Measurements from ENCODE around the gene CDKAL1. TPM values are rescaled to one million over a fixed set of nuclear protein-coding genes. Genes with fewer than 3 reads are reported as not detected.
"Not testable (repeated sequence)": the region's sequence is repeated elsewhere in the genome, so short reads cannot be mapped to it uniquely, and the experiment has no call there.

The CDKAL1 gene
- total RNA-seq, 4 donors from 2014 or later: 24.7 to 32.8 (median 29.8) TPM

GRCh38 chr6:21050935-21051334, 516.7 kb downstream of the CDKAL1 start:
- intact Hi-C loops (cut with DNase I): no loop called here
- no peak for TF ChIP-seq POLR2A (IDR thresholded peaks at IDR 0.05)
- H3K27ac ChIP-seq: no peak overlapping the region
- peaks cover 0 to 9% of the 10 kb centered on the region in 2 donors for H3K4me1 ChIP-seq
- H3K27me3 ChIP-seq: no peaks in the 10 kb centered on the region
- H3K4me3 ChIP-seq (replicated peaks in 1 of 3): no peak overlapping the region
- H3K36me3 ChIP-seq: no peaks in the 10 kb centered on the region
- WGBS, 2 donors: 39 to 53% methylated on average over 2 of the region's 2 CpGs
- no peaks in the 10 kb centered on the region for H3K9me3 ChIP-seq
- DNase-seq: no peak

DNA sequence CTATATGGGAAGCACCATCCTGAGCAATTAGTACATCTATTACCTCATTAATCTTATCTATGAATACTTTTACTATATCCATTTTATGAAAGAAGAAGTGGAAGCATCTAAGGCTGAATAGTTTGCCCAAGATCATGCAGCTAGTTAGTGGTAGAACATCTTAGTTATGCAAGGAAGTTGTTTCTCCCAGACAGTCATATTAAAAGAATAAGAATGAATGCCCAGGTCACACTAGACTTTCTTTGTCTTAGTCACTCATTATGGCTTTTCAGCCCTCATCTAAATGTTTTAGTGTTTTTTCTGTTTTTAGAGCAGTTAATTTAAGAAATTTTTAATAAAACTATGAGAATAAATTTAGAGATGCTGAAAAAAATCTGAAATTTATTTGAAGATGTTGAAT, 517.5 kb downstream of the CDKAL1 start:
- Histone ChIP-seq H3K27ac (no peak overlapping the region), H3K36me3 (no peaks in the 10 kb centered on the region), H3K4me3 (replicated peaks in 1 of 3) (no peak overlapping the region), H3K4me1 (peaks cover 0 to under 1% of the 10 kb centered on the region in 2 donors), H3K9me3 (no peaks in the 10 kb centered on the region), H3K27me3 (no peaks in the 10 kb centered on the region)
- no peak for TF ChIP-seq POLR2A (IDR thresholded peaks at IDR 0.05)
- TF ChIP-seq, protein P1, sequence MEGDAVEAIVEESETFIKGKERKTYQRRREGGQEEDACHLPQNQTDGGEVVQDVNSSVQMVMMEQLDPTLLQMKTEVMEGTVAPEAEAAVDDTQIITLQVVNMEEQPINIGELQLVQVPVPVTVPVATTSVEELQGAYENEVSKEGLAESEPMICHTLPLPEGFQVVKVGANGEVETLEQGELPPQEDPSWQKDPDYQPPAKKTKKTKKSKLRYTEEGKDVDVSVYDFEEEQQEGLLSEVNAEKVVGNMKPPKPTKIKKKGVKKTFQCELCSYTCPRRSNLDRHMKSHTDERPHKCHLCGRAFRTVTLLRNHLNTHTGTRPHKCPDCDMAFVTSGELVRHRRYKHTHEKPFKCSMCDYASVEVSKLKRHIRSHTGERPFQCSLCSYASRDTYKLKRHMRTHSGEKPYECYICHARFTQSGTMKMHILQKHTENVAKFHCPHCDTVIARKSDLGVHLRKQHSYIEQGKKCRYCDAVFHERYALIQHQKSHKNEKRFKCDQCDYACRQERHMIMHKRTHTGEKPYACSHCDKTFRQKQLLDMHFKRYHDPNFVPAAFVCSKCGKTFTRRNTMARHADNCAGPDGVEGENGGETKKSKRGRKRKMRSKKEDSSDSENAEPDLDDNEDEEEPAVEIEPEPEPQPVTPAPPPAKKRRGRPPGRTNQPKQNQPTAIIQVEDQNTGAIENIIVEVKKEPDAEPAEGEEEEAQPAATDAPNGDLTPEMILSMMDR (IDR thresholded peaks at IDR 0.05): no peak
- intact Hi-C loops (cut with DNase I): no loop called here
- no peak for DNase-seq

DNA sequence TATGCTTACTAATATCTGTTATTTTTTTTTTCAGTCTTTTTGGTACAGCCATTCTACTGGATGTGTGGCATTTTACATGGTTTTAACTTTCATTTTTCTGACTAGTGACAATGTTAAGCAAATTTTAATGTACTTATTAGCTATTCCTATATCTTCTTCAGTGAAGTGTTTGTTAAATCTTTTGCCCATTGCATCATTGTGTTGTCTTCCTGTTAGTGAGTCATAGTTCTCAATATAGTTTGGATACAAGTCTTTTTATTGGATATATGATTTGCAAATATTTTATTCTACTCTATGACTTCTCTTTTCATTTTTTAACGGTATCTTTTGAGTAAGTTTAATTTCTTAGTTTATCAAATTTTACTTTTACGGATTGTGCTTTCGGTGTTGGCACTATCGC, 519.4 kb downstream of the CDKAL1 start:
- Histone ChIP-seq H3K27me3 (no peaks in the 10 kb centered on the region), H3K27ac (no peak overlapping the region), H3K9me3 (no peaks in the 10 kb centered on the region), H3K4me3 (replicated peaks in 1 of 3) (no peak overlapping the region), H3K4me1 (no peaks in the 10 kb centered on the region), H3K36me3 (no peaks in the 10 kb centered on the region)
- intact Hi-C loops (cut with DNase I): no loop called here
- no peak for DNase-seq
- WGBS, 2 donors: 81 to 97% methylated on average over 4 of the region's 4 CpGs
- TF ChIP-seq, protein P1 (IDR thresholded peaks at IDR 0.05): no peak
- no peak for TF ChIP-seq POLR2A (IDR thresholded peaks at IDR 0.05)

DNA sequence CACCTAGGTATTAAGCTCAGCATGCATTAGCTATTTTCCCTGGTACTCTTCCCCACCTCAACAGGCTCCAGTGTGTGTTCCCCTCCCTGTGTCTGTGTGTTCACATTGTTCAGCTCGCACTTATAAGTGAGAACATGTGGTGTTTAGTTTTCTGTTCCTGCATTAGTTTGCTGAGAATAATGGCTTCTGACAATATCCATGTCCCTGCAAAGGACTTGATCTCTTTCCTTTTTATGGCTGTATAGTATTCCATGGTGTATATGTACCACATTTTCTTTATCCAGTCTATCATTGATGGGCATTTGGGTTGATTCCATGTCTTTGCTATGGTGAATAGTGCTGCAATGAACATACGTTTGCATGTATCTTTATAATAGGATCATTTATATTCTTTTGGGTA, 521.2 kb downstream of the CDKAL1 start:
- H3K9me3 ChIP-seq; H3K27me3 ChIP-seq; H3K4me1 ChIP-seq; H3K4me3 ChIP-seq (replicated peaks in 1 of 3); H3K27ac ChIP-seq; H3K36me3 ChIP-seq; DNase-seq; intact Hi-C loops (cut with DNase I): not testable (repeated sequence)
- 97 to 99% methylated on average over 2 of the region's 2 CpGs for WGBS, 2 donors

- H3K4me1 ChIP-seq: peaks cover 0 to 4% of the 10 kb centered on the region in 2 donors
- H3K9me3 ChIP-seq: no peaks in the 10 kb centered on the region
- no peaks in the 10 kb centered on the region for H3K27me3 ChIP-seq
- DNase-seq: no peak
- H3K27ac ChIP-seq: no peak overlapping the region
- H3K4me3 ChIP-seq (replicated peaks in 1 of 3): no peak overlapping the region
- TF ChIP-seq, protein P1 (IDR thresholded peaks at IDR 0.05): no peak
- TF ChIP-seq POLR2A (IDR thresholded peaks at IDR 0.05): no peak
- no peaks in the 10 kb centered on the region for H3K36me3 ChIP-seq
- intact Hi-C loops (cut with DNase I): no loop called here
Measured at GRCh38 chr6:21061892-21062291, 527.6 kb downstream of the CDKAL1 start.

DNA sequence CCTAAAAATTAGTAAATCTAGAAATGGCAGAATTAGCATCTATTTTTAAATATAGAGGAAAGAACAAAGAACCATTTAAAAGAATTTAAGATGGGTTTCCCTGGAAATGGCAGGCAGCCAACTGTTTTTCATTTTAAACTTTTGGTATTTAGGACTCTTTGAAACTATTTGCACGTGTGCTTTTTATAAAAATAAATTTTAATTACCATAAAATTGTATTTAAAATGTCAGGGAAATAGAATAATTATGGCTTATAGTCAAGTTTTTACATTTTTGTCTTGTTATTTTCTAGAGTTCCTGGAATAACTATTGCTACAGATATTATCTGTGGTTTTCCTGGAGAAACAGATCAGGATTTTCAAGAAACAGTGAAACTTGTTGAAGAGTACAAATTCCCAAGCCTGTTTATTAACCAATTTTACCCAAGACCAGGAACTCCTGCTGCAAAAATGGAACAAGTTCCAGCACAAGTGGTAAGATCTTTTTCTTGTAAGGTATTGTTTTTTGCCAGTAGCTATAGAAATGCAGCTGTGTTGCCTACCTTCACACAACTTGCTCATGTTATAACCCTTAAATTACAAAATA, 530.6 kb downstream of the CDKAL1 start:
- no peaks in the 10 kb centered on the region for H3K27me3 ChIP-seq
- H3K4me1 ChIP-seq: peaks cover 0 to 4% of the 10 kb centered on the region in 2 donors
- no peak overlapping the region for H3K27ac ChIP-seq
- no peaks in the 10 kb centered on the region for H3K36me3 ChIP-seq
- no peak overlapping the region for H3K4me3 ChIP-seq (replicated peaks in 1 of 3)
- no peak for DNase-seq
- 25 to 29% methylated on average over 1 of the region's 1 CpG for WGBS, 2 donors
- TF ChIP-seq, protein P1 (IDR thresholded peaks at IDR 0.05): no peak
- no peak for TF ChIP-seq POLR2A (IDR thresholded peaks at IDR 0.05)
- H3K9me3 ChIP-seq: no peaks in the 10 kb centered on the region
- intact Hi-C loops (cut with DNase I): no loop called here
